Caco-2 (cell line): ENCODE measurements around the gene SCYGR7. TPM values are rescaled to one million over a fixed set of nuclear protein-coding genes. Genes with fewer than 3 reads are reported as not detected.
"Not testable (repeated sequence)": the region's sequence is repeated elsewhere in the genome, so short reads cannot be mapped to it uniquely, and the experiment has no call there.

Experiments
- BruUV-seq: library from RNA; stranded (reverse); fragments of 400-500 nt; replicated peaks from 2 replicates; lab custom pipeline; 2021; lab: Mats Ljungman, UMichigan
- CTCF ChIA-PET: fragments of 300-600 bp; sonication (Branson Sonifier 250); formaldehyde crosslinking; loops from one replicate; lab custom pipeline; 2022; ENCODE audit warnings: antibody characterized with exemption; lab: Charles Lee
- POLR2A ChIA-PET: fragments of 300-600 bp; sonication (Branson Sonifier 250); formaldehyde crosslinking; loops from one replicate; lab custom pipeline; 2022; ENCODE audit warnings: antibody characterized with exemption; lab: Charles Lee
- DNase-seq, 2 experiments: peaks; one replicate each; pipeline versions ENCODE4 v3.0.0 to v3.0.0-alpha.2; 2020 to 2022
- H3K27me3 ChIP-seq: replicated peaks from 2 replicates; pipeline ENCODE4 v1.6.0; 2011; ENCODE audit warnings: low read length; ENCODE audit not compliant: control insufficient read depth, insufficient read depth
- H3K36me3 ChIP-seq: 2 replicates; pipeline ENCODE4 v1.5.1; 2011; ENCODE audit warnings: low read length; ENCODE audit not compliant: control insufficient read depth, insufficient read depth
- H3K4me1 ChIP-seq: fragments of 250-450 bp; sonication (Bioruptor Pico); 2 replicates; pipeline ENCODE4 v1.5.1; 2020; ENCODE audit warnings: mild to moderate bottlenecking
- H3K4me3 ChIP-seq: 2 replicates; pipeline ENCODE4 v1.5.1; 2011; ENCODE audit warnings: low read depth, mild to moderate bottlenecking, control low read depth, low read length
- H3K9me3 ChIP-seq: fragments of 250-450 bp; sonication (Bioruptor Pico); 2 replicates; pipeline ENCODE4 v1.5.1; 2020; ENCODE audit warnings: mild to moderate bottlenecking, moderate library complexity
- H3K27ac Mint-ChIP-seq: one replicate; pipeline ENCODE4 v1.8.0; 2022; ENCODE audit warnings: mixed read lengths; ENCODE audit not compliant: unreplicated experiment
- H3K27me3 Mint-ChIP-seq: one replicate; pipeline ENCODE4 v1.8.0; 2022; ENCODE audit warnings: mixed read lengths; ENCODE audit not compliant: insufficient read depth, unreplicated experiment
- H3K36me3 Mint-ChIP-seq: one replicate; pipeline ENCODE4 v1.8.0; 2022; ENCODE audit warnings: mild to moderate bottlenecking, mixed read lengths; ENCODE audit not compliant: insufficient read depth, unreplicated experiment
- H3K4me1 Mint-ChIP-seq: one replicate; pipeline ENCODE4 v1.8.0; 2022; ENCODE audit warnings: low read depth, mixed read lengths; ENCODE audit not compliant: unreplicated experiment
- H3K4me3 Mint-ChIP-seq: one replicate; pipeline ENCODE4 v1.8.0; 2022; ENCODE audit warnings: mild to moderate bottlenecking, moderate library complexity, mixed read lengths; ENCODE audit not compliant: unreplicated experiment
- H3K9me3 Mint-ChIP-seq: one replicate; pipeline ENCODE4 v1.8.0; 2022; ENCODE audit warnings: mixed read lengths; ENCODE audit not compliant: unreplicated experiment
- CTCF ChIP-seq, 2 experiments: fragments of 200-600 bp in 1 of 2; IDR thresholded peaks; 1 replicate in 1 of 2; 2 replicates in 1 of 2; pipeline versions ENCODE4 v1.5.1 to v1.8.0; 2011 to 2022; ENCODE audit warnings: antibody characterized with exemption in 1 of 2, control low read depth in 1 of 2, inconsistent platforms in 1 of 2, low read depth in 1 of 2, low read length in 1 of 2, mild to moderate bottlenecking in 1 of 2, moderate library complexity in 1 of 2; ENCODE audit not compliant: insufficient read depth in 1 of 2, severe bottlenecking in 1 of 2, unreplicated experiment in 1 of 2
- intact Hi-C: fragments of 100-400 bp; cut with micrococcal nuclease; formaldehyde crosslinking; loops from one replicate; pipeline ENCODE4 v1.10.0; 2022; ENCODE audit not compliant: unreplicated experiment
- total RNA-seq: library from RNA; stranded (reverse); gene quantifications from 2 replicates; pipeline ENCODE4 v1.2.3, GENCODE V29; 2022

Gene SCYGR7
- total RNA-seq, 1 experiment from 2014 or later = not detected

- Mint-ChIP-seq H3K9me3 (no peaks in the 10 kb centered on the region), H3K36me3 (peaks cover 40% of the 10 kb centered on the region), H3K27ac (peak within 1 kb of the TSS; percentile 59), H3K4me3 (peak within 1 kb of the TSS; percentile 74), H3K27me3 (no peaks in the 10 kb centered on the region), H3K4me1 (peaks cover 20% of the 10 kb centered on the region)
- H3K4me3 ChIP-seq = peak within 1 kb of the TSS; percentile 43
- intact Hi-C loops = loop anchor here (1.0 to 2.0 kb wide), 2 partner anchors 15 to 21 kb away; no protein-coding TSS in a partner anchor
- BruUV-seq = TSS peak; percentile 88
- no peaks in the 10 kb centered on the region for H3K27me3 ChIP-seq
- TF ChIP-seq CTCF (IDR thresholded peaks at IDR 0.05; ENCODE audit: insufficient read depth in 1 of 2, low read depth in 1 of 2, low read length in 1 of 2, severe bottlenecking in 1 of 2, unreplicated experiment in 1 of 2) = no peak
- H3K9me3 ChIP-seq = no peaks in the 10 kb centered on the region
- peaks cover 34% of the 10 kb centered on the region for H3K4me1 ChIP-seq
- ChIA-PET POLR2A (interaction anchor here (0.6 to 1.0 kb wide), 2 partner anchors 16 to 44 kb away, joined by 3 to 4 read pairs; no protein-coding TSS in a partner anchor), CTCF (interaction anchor here (1.1 kb wide), 1 partner anchor 48 kb away, joined by 3 read pairs; no protein-coding TSS in a partner anchor)
- no peaks in the 10 kb centered on the region for H3K36me3 ChIP-seq
- DNase-seq = peak; percentile 87 to 90
These were observed 10.2 kb upstream of the SCYGR7 start, which contains the start of gene SLC19A3 for GRCh38 chr2:227717687-227718567. SLC19A3 (minus strand) TSS chr2:227718028; CDS start chr2:227702318, 15,710 bp downstream.

GRCh38 chr2:227719641-227720040, 8.5 kb upstream of the SCYGR7 start:
- Histone ChIP-seq H3K4me3 (no peak overlapping the region), H3K27me3 (no peaks in the 10 kb centered on the region), H3K9me3 (no peaks in the 10 kb centered on the region), H3K4me1 (peaks cover 37% of the 10 kb centered on the region), H3K36me3 (no peaks in the 10 kb centered on the region)
- POLR2A ChIA-PET = no interaction called here
- H3K36me3 Mint-ChIP-seq = peaks cover 26% of the 10 kb centered on the region
- TF ChIP-seq CTCF (IDR thresholded peaks at IDR 0.05; ENCODE audit: insufficient read depth in 1 of 2, low read depth in 1 of 2, low read length in 1 of 2, severe bottlenecking in 1 of 2, unreplicated experiment in 1 of 2) = no peak
- intact Hi-C loops = no loop called here
- peaks cover 20% of the 10 kb centered on the region for H3K4me1 Mint-ChIP-seq
- DNase-seq = no peak
- CTCF ChIA-PET = no interaction called here
- no peak overlapping the region for H3K4me3 Mint-ChIP-seq
- no TSS peak for BruUV-seq
- peak overlapping the region; percentile 69 for H3K27ac Mint-ChIP-seq
- H3K27me3 Mint-ChIP-seq = no peaks in the 10 kb centered on the region
- no peaks in the 10 kb centered on the region for H3K9me3 Mint-ChIP-seq

GRCh38 chr2:227720680-227721079, 7.5 kb upstream of the SCYGR7 start:
- Histone ChIP-seq H3K36me3 (no peaks in the 10 kb centered on the region), H3K27me3 (no peaks in the 10 kb centered on the region), H3K9me3 (no peaks in the 10 kb centered on the region), H3K4me1 (peaks cover 37% of the 10 kb centered on the region), H3K4me3 (no peak overlapping the region)
- no peak for TF ChIP-seq CTCF (IDR thresholded peaks at IDR 0.05; ENCODE audit: insufficient read depth in 1 of 2, low read depth in 1 of 2, low read length in 1 of 2, severe bottlenecking in 1 of 2, unreplicated experiment in 1 of 2)
- intact Hi-C loops = loop anchor here (1.0 kb wide), 1 partner anchor 42 kb away; no protein-coding TSS in a partner anchor
- no peak overlapping the region for H3K4me3 Mint-ChIP-seq
- no peaks in the 10 kb centered on the region for H3K27me3 Mint-ChIP-seq
- H3K27ac Mint-ChIP-seq = peak overlapping the region; percentile 69
- no peak for DNase-seq
- POLR2A ChIA-PET = no interaction called here
- H3K9me3 Mint-ChIP-seq = no peaks in the 10 kb centered on the region
- BruUV-seq = no TSS peak
- peaks cover 20% of the 10 kb centered on the region for H3K4me1 Mint-ChIP-seq
- peaks cover 17% of the 10 kb centered on the region for H3K36me3 Mint-ChIP-seq
- CTCF ChIA-PET = no interaction called here

- H3K9me3 ChIP-seq, H3K4me3 ChIP-seq, H3K9me3 Mint-ChIP-seq, H3K27me3 Mint-ChIP-seq, H3K36me3 Mint-ChIP-seq, BruUV-seq, CTCF ChIA-PET, H3K27me3 ChIP-seq, POLR2A ChIA-PET, H3K36me3 ChIP-seq: not testable (repeated sequence)
- DNase-seq = peak; percentile 44 to 59
- Mint-ChIP-seq H3K27ac (peak overlapping the region; percentile 80), H3K4me1 (peaks cover 13% of the 10 kb centered on the region), H3K4me3 (peak overlapping the region; percentile 42)
- peaks cover 37% of the 10 kb centered on the region for H3K4me1 ChIP-seq
- intact Hi-C loops = loop anchor here (1.0 kb wide), 1 partner anchor 20 kb away; no protein-coding TSS in a partner anchor
These were observed 5.3 kb upstream of the SCYGR7 start for GRCh38 chr2:227722821-227723220.
